Activated T-cell treated with anti-CD3 and anti-CD28 coated beads for 24 hours (primary cell): ENCODE measurements around the gene XG.
"Not testable (repeated sequence)": the region's sequence is repeated elsewhere in the genome, so short reads cannot be mapped to it uniquely, and the experiment has no call there.

Source experiments
- DNase-seq: peaks from one replicate; pipeline ENCODE4 v3.0.0-alpha.2; 2020; ENCODE audit warnings: low read depth

XG gene

GRCh38 chrX:2780472-2781225 lies 28.8 kb downstream of the XG start:
- not testable (repeated sequence) for DNase-seq

GRCh38 chrX:2781226-2781571 lies 29.4 kb downstream of the XG start:
- no peak for DNase-seq

GRCh38 chrX:2781698-2782097 lies 29.9 kb downstream of the XG start:
- no peak for DNase-seq

GRCh38 chrX:2782171-2782570 lies 30.3 kb downstream of the XG start:
- DNase-seq, result no peak

- no peak for DNase-seq
These were observed 30.9 kb downstream of the XG start for GRCh38 chrX:2782778-2783177.

- DNase-seq, result no peak
These were observed 32.2 kb downstream of the XG start for GRCh38 chrX:2784026-2784425.

GRCh38 chrX:2785538-2785937 lies 33.7 kb downstream of the XG start:
- DNase-seq, result no peak

- DNase-seq, result no peak
These were observed 37.1 kb downstream of the XG start for GRCh38 chrX:2788980-2789379.

- no peak for DNase-seq
These were observed 37.7 kb downstream of the XG start for GRCh38 chrX:2789569-2789968.

GRCh38 chrX:2793752-2794151 lies 41.9 kb downstream of the XG start:
- no peak for DNase-seq

GRCh38 chrX:2794336-2794735 lies 42.5 kb downstream of the XG start:
- DNase-seq, result no peak

- DNase-seq, result not testable (repeated sequence)
These were observed 45.0 kb downstream of the XG start for GRCh38 chrX:2796808-2797207.

GRCh38 chrX:2799369-2799768 lies 47.5 kb downstream of the XG start:
- no peak for DNase-seq

GRCh38 chrX:2799980-2800379 lies 48.1 kb downstream of the XG start:
- not testable (repeated sequence) for DNase-seq

GRCh38 chrX:2801223-2801622 lies 49.4 kb downstream of the XG start:
- no peak for DNase-seq

GRCh38 chrX:2802376-2803090 lies 50.7 kb downstream of the XG start:
- not testable (repeated sequence) for DNase-seq

GRCh38 chrX:2803486-2803885 lies 51.6 kb downstream of the XG start:
- not testable (repeated sequence) for DNase-seq

- DNase-seq, result not testable (repeated sequence)
These were observed 52.4 kb downstream of the XG start for GRCh38 chrX:2804106-2804843.

- not testable (repeated sequence) for DNase-seq
These were observed 53.0 kb downstream of the XG start for GRCh38 chrX:2804858-2805257.

- DNase-seq, result no peak
These were observed 59.4 kb downstream of the XG start for GRCh38 chrX:2811271-2811670.

- DNase-seq, result peak; percentile 16
These were observed 60.5 kb downstream of the XG start for GRCh38 chrX:2812161-2812907.

GRCh38 chrX:2817036-2817435 lies 65.2 kb downstream of the XG start:
- DNase-seq, result no peak
